HCT116 (cell line): Measurements from ENCODE around the gene TMEM131. TPM values are rescaled to one million over a fixed set of nuclear protein-coding genes. Genes with fewer than 3 reads are reported as not detected.

ENCODE experiments used
- ATAC-seq: fragments of 200-7000 bp; cut with Tn5 transposase; 2 replicates; pipeline ENCODE4 v1.9.1; 2020; ENCODE audit warnings: mild to moderate bottlenecking, moderate library complexity
- BruUV-seq: library from RNA; stranded (reverse); fragments of 400-500 nt; replicated peaks from 2 replicates; lab custom pipeline; 2021; lab: Mats Ljungman, UMichigan
- CTCF ChIA-PET: fragments of 300-600 bp; sonication (Branson Sonifier 250); formaldehyde crosslinking; loops from one replicate; lab custom pipeline; 2021; ENCODE audit warnings: antibody characterized with exemption; lab: Charles Lee
- POLR2A ChIA-PET: fragments of 300-600, 350-600 bp; sonication (Branson Sonifier 250); formaldehyde crosslinking; loops from one replicate; lab custom pipeline; 2021; ENCODE audit warnings: antibody characterized with exemption; lab: Charles Lee
- RAD21 ChIA-PET, 2 experiments: fragments of 300-600 bp; sonication (Branson Sonifier 250); formaldehyde crosslinking; loops; one replicate each; lab custom pipeline; 2023; ENCODE audit warnings: low total read pairs in 2 of 2; ENCODE audit not compliant: uncharacterized antibody in 2 of 2, unreplicated experiment in 2 of 2, low non-redundant PET in 1 of 2; lab: Charles Lee
- DNase-seq: peaks from one replicate; pipeline ENCODE4 v3.0.0-alpha.2; 2010; ENCODE audit warnings: low read depth, low spot score
- H2AFZ ChIP-seq: fragments of 200-600 bp; shearing (Covaris generic), sonication (generic); 2 replicates; pipeline ENCODE4 v1.6.1; 2017; ENCODE audit warnings: low read depth, mixed run types, mixed read lengths, antibody characterized with exemption, low read length; ENCODE audit not compliant: poor library complexity, severe bottlenecking
- H3K27ac ChIP-seq: 2 replicates; pipeline ENCODE4 v1.5.1; 2012; ENCODE audit warnings: low read depth, low read length
- H3K27me3 ChIP-seq: fragments of 200-600 bp; sonication (generic); 2 replicates; pipeline ENCODE4 v1.6.1; 2016; ENCODE audit warnings: mixed run types, low read length, mixed read lengths; ENCODE audit not compliant: insufficient read depth
- H3K36me3 ChIP-seq, 2 experiments: fragments of 200-500 bp in 1 of 2; fragments of 200-600 bp in 1 of 2; sonication (Bioruptor generic) in 1 of 2; sonication (generic) in 1 of 2; 2 replicates each; pipeline versions ENCODE4 v1.5.1 to v1.6.1; 2014 to 2016; ENCODE audit warnings: low read length in 2 of 2, inconsistent platforms in 1 of 2, mixed read lengths in 1 of 2, mixed run types in 1 of 2; ENCODE audit not compliant: insufficient read depth in 2 of 2, control insufficient read depth in 1 of 2
- H3K4me1 ChIP-seq, 2 experiments: fragments of 200-600 bp in 1 of 2; sonication (generic) in 1 of 2; 2 replicates each; pipeline versions ENCODE4 v1.5.1 to v1.6.1; 2012 to 2017; ENCODE audit warnings: low read length in 2 of 2, inconsistent platforms in 1 of 2, mild to moderate bottlenecking in 1 of 2, mixed read lengths in 1 of 2, mixed run types in 1 of 2, moderate library complexity in 1 of 2; ENCODE audit not compliant: insufficient read depth in 2 of 2, control insufficient read depth in 1 of 2
- H3K4me2 ChIP-seq: fragments of 200-600 bp; sonication (generic); 2 replicates; pipeline ENCODE4 v1.6.1; 2017; ENCODE audit warnings: mixed run types, low read length, mixed read lengths
- H3K4me3 ChIP-seq, 2 experiments: fragments of 200-600 bp in 1 of 2; sonication (generic) in 1 of 2; replicated peaks in 1 of 2; 2 replicates each; pipeline ENCODE4 v1.5.1; 2011 to 2016; ENCODE audit warnings: low read length in 2 of 2, control low read depth in 1 of 2, low read depth in 1 of 2, mild to moderate bottlenecking in 1 of 2, mixed read lengths in 1 of 2, mixed run types in 1 of 2
- H3K79me2 ChIP-seq: fragments of 200-600 bp; sonication (generic); 2 replicates; pipeline ENCODE4 v1.6.1; 2017; ENCODE audit warnings: mild to moderate bottlenecking, mixed run types, low read length, moderate library complexity, mixed read lengths; ENCODE audit not compliant: insufficient read depth
- H3K9ac ChIP-seq: fragments of 200-600 bp; sonication (generic); 2 replicates; pipeline ENCODE4 v1.6.1; 2016; ENCODE audit warnings: low read length, mixed read lengths
- H3K9me2 ChIP-seq: fragments of 200-600 bp; sonication (generic), shearing (Covaris generic); 2 replicates; pipeline ENCODE4 v1.6.1; 2017; ENCODE audit warnings: mixed run types, mild to moderate bottlenecking, moderate library complexity; ENCODE audit not compliant: insufficient read depth
- H3K9me3 ChIP-seq, 2 experiments: fragments of 200-500 bp in 1 of 2; fragments of 200-600 bp in 1 of 2; sonication (Bioruptor generic) in 1 of 2; sonication (generic) in 1 of 2; 2 replicates each; pipeline ENCODE4 v1.6.1; 2014 to 2017; ENCODE audit warnings: low read length in 2 of 2, mixed read lengths in 2 of 2, inconsistent platforms in 1 of 2, low read depth in 1 of 2, mild to moderate bottlenecking in 1 of 2, mixed run types in 1 of 2, moderate library complexity in 1 of 2; ENCODE audit not compliant: control insufficient read depth in 1 of 2, insufficient read depth in 1 of 2
- H4K20me1 ChIP-seq: fragments of 200-600 bp; sonication (generic), shearing (Covaris generic); 2 replicates; pipeline ENCODE4 v1.6.1; 2017; ENCODE audit warnings: mixed run types, mild to moderate bottlenecking, moderate library complexity; ENCODE audit not compliant: insufficient read depth
- ATF3 ChIP-seq: IDR thresholded peaks from 2 replicates; pipeline ENCODE4 v1.6.1; 2012
- CTCF ChIP-seq, 3 experiments: fragments of 200-600 bp in 1 of 3; sonication (generic) in 1 of 3; IDR thresholded peaks in 2 of 3; conservative IDR thresholded peaks in 1 of 3; 2 replicates each; pipeline ENCODE4 v1.5.1; 2012 to 2017; ENCODE audit warnings: low read depth in 2 of 3, low read length in 2 of 3, antibody characterized with exemption in 1 of 3, borderline replicate concordance in 1 of 3, control low read depth in 1 of 3, mild to moderate bottlenecking in 1 of 3, mixed read lengths in 1 of 3, mixed run types in 1 of 3, moderate library complexity in 1 of 3; ENCODE audit not compliant: insufficient read depth in 1 of 3
- EGR1 ChIP-seq: IDR thresholded peaks from 2 replicates; pipeline ENCODE4 v1.6.1; 2012; ENCODE audit warnings: low read depth
- EZH2 ChIP-seq: fragments of 200-600 bp; sonication (generic); IDR thresholded peaks from 2 replicates; pipeline ENCODE4 v1.6.1; 2017; ENCODE audit warnings: antibody characterized with exemption, mixed run types
- EZH2phosphoT487 ChIP-seq: fragments of 200-600 bp; IDR thresholded peaks from 2 replicates; pipeline ENCODE4 v1.6.1; 2018; ENCODE audit warnings: antibody characterized with exemption, borderline replicate concordance
- POLR2A ChIP-seq: IDR thresholded peaks from 2 replicates; pipeline ENCODE4 v1.7.0; 2011; ENCODE audit warnings: borderline replicate concordance; ENCODE audit not compliant: insufficient read depth, insufficient read length; ENCODE audit errors: extremely low read depth
- RAD21 ChIP-seq: IDR thresholded peaks from 2 replicates; pipeline ENCODE4 v1.6.1; 2012; ENCODE audit warnings: low read depth, mild to moderate bottlenecking
- SP1 ChIP-seq: IDR thresholded peaks from 2 replicates; pipeline ENCODE4 v1.6.1; 2012; ENCODE audit warnings: low read depth
- TCF7L2 ChIP-seq: IDR thresholded peaks from 2 replicates; pipeline ENCODE4 v1.7.0; 2011; ENCODE audit warnings: borderline replicate concordance, inconsistent platforms; ENCODE audit not compliant: insufficient read depth, insufficient read length; ENCODE audit errors: extremely low read depth
- ZFX ChIP-seq: fragments of 450-650 bp; IDR thresholded peaks from 2 replicates; pipeline ENCODE4 v1.6.1; 2017
- ZNF274 ChIP-seq: fragments of 200-500 bp; sonication (Bioruptor generic); IDR thresholded peaks from 2 replicates; pipeline ENCODE4 v1.6.1; 2014; ENCODE audit warnings: mild to moderate bottlenecking, low read depth, low read length, inconsistent platforms
- intact Hi-C: fragments of 100-400 bp; cut with micrococcal nuclease; formaldehyde crosslinking; loops from 2 replicates; pipeline ENCODE4 v1.10.0; 2022
- total RNA-seq: library from RNA; stranded (reverse); gene quantifications from one replicate; pipeline ENCODE4 v1.2.1, GENCODE V29; 2021; ENCODE audit not compliant: unreplicated experiment
- TF ChIP-seq, protein P1 (sequence below): IDR thresholded peaks from 2 replicates; pipeline ENCODE4 v1.6.1; 2012

TMEM131 gene
- total RNA-seq, 1 experiment from 2014 or later, result 51.5 TPM

DNA sequence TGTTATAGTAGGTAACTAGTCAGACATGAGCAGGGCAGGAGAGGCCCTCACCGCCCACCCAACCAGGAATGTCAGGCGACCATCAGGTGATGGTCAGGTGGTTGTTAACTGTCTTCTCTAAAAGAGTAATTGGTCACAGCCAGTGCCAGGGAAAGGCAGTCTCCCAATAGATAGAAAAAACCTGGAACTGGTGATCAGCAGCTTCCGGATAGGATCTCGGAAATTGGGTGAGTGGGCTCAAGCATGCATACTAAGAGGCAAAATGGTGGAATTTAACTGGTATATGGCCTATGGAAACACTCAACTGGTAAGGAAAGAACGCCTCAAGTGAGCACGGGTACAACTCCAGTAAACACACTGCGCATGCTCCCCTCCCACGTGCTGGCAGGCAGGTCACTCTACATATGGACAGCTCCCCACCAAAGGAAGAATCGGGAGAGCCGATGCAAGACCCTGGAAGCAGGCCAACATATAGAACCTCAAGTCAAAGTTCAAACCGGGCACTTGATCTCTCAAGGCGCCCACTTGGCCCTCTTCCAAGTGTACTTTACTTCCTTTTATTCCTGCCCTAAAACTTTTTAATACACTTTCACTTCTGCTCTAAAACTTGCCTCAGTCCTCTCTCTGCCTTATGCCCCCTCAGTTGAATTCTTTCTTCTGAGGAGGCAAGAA is 43.5 kb upstream of the TMEM131 start:
- Histone ChIP-seq H3K4me2 (no peak overlapping the region), H3K27me3 (no peaks in the 10 kb centered on the region), H3K79me2 (no peaks in the 10 kb centered on the region), H3K4me3 (no peak overlapping the region), H3K9me2 (no peaks in the 10 kb centered on the region), H3K36me3 (no peaks in the 10 kb centered on the region), H3K4me1 (no peaks in the 10 kb centered on the region), H3K27ac (no peak overlapping the region), H2AFZ (no peak overlapping the region), H3K9me3 (no peaks in the 10 kb centered on the region), H3K9ac (no peak overlapping the region), H4K20me1 (no peaks in the 10 kb centered on the region)
- DNase-seq (no peak), ATAC-seq (no peak)
- ChIA-PET RAD21 (no interaction called here), POLR2A (no interaction called here), CTCF (no interaction called here)
- intact Hi-C loops, result no loop called here
- TF ChIP-seq EZH2 (no peak), RAD21 (no peak), CTCF (IDR thresholded peaks at IDR 0.05 in 2 of 3, conservative IDR thresholded peaks at IDR 0.05 in 1 of 3; ENCODE audit: borderline replicate concordance in 1 of 3, insufficient read depth in 1 of 3, low read depth in 2 of 3, low read length in 2 of 3) (no peak)
- TF ChIP-seq, protein P1, sequence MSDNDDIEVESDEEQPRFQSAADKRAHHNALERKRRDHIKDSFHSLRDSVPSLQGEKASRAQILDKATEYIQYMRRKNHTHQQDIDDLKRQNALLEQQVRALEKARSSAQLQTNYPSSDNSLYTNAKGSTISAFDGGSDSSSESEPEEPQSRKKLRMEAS, result no peak
- no TSS peak for BruUV-seq

DNA sequence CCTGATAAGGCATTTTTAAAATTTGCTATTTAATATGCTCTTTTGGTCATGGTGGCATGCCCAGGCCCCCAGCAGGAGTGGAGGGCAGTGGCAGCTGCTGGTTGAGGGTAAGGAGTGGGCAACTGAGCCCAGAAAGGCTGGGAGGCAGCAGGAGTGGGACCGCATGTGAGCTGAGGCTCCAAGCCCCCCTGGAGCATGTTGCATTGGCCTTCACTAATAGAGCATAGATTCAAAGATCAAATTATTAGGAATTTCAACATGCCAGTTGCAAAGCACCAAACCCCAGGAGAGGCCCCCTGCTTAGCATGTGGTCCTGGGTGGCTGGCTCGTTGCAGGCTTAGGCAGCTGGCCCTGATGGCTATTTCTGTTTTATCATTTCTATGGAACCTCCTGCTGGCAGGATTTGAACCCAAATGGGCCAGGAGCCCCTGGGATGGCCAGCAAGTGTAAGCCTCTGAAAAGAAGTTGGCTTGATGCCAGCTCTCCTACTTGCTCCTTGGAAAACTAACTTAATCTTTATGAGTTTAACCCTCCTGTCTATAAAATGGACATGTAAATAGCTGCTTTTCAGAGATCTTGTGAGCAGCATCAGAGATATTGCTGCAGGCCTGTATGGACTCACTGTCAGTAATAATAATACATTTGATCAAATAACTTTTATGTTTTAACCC is 42.1 kb upstream of the TMEM131 start:
- no peak for ATAC-seq
- Histone ChIP-seq H3K27ac (no peak overlapping the region), H3K36me3 (no peaks in the 10 kb centered on the region), H3K9me3 (no peaks in the 10 kb centered on the region), H4K20me1 (no peaks in the 10 kb centered on the region), H3K4me3 (no peak overlapping the region), H3K9me2 (no peaks in the 10 kb centered on the region), H3K4me1 (no peaks in the 10 kb centered on the region), H3K79me2 (no peaks in the 10 kb centered on the region), H3K27me3 (no peaks in the 10 kb centered on the region), H3K9ac (no peak overlapping the region), H3K4me2 (no peak overlapping the region), H2AFZ (no peak overlapping the region)
- ChIA-PET RAD21 (no interaction called here), CTCF (no interaction called here), POLR2A (no interaction called here)
- no TSS peak for BruUV-seq
- intact Hi-C loops, result no loop called here
- no peak for DNase-seq
- TF ChIP-seq SP1 (no peak), POLR2A (no peak), ATF3 (no peak), ZFX (no peak), EGR1 (no peak), ZNF274 (no peak), EZH2phosphoT487 (no peak), TCF7L2 (no peak), EZH2 (no peak), RAD21 (no peak), CTCF (IDR thresholded peaks at IDR 0.05 in 2 of 3, conservative IDR thresholded peaks at IDR 0.05 in 1 of 3; ENCODE audit: borderline replicate concordance in 1 of 3, insufficient read depth in 1 of 3, low read depth in 2 of 3, low read length in 2 of 3) (no peak)
